K562 (cell line): ENCODE data around the gene PPP1CC.

ENCODE experiments used
- CTCF ChIP-seq, 3 experiments: IDR thresholded peaks in 2 of 3; conservative IDR thresholded peaks in 1 of 3; 2 replicates each; pipeline ENCODE4 v1.5.1; 2011 to 2012; ENCODE audit warnings: low read length in 3 of 3, mild to moderate bottlenecking in 3 of 3, control low read depth in 2 of 3, improper control_type of control experiment in 1 of 3, inconsistent platforms in 1 of 3, low read depth in 1 of 3, mixed read lengths in 1 of 3, moderate library complexity in 1 of 3; ENCODE audit not compliant: insufficient read depth in 2 of 3
- ESRRB ChIP-seq: fragments of 250-450 bp; sonication (Bioruptor Pico); IDR thresholded peaks from 2 replicates; pipeline ENCODE4 v1.5.0; 2020; ENCODE audit warnings: mild to moderate bottlenecking, moderate library complexity, borderline replicate concordance
- MED1 ChIP-seq: sonication (generic); formaldehyde crosslinking; IDR thresholded peaks from 2 replicates; pipeline ENCODE4 v1.8.1; 2023; ENCODE audit warnings: missing genetic modification reagents, borderline replicate concordance
- ZC3H4 ChIP-seq: sonication (generic); formaldehyde crosslinking; IDR thresholded peaks from 2 replicates; pipeline ENCODE4 v1.9.0; 2021; ENCODE audit warnings: missing genetic modification reagents, borderline replicate concordance
- ZNF668 ChIP-seq: fragments of 250-450 bp; sonication (Bioruptor Pico); IDR thresholded peaks from 2 replicates; pipeline ENCODE4 v1.8.0; 2022; ENCODE audit warnings: mild to moderate bottlenecking, inconsistent platforms

- TF ChIP-seq ESRRB (no peak), CTCF (IDR thresholded peaks at IDR 0.05 in 2 of 3, conservative IDR thresholded peaks at IDR 0.05 in 1 of 3; ENCODE audit: insufficient read depth in 2 of 3, low read depth in 1 of 3, low read length in 3 of 3) (no peak), ZNF668 (CRISPR knock-in tag) (no peak), ZC3H4 (no peak), MED1 (CRISPR knock-in tag) (no peak)
Measured at GRCh38 chr12:110702081-110702480, 40.6 kb downstream of the PPP1CC start.
